Measurements from ENCODE around the gene HPS5.
A peak's percentile ranks its signal among the peaks of the same experiment; 100 is the strongest.
"Not testable (repeated sequence)": the region's sequence is repeated elsewhere in the genome, so short reads cannot be mapped to it uniquely, and the experiment has no call there.

The HPS5 gene

DNA sequence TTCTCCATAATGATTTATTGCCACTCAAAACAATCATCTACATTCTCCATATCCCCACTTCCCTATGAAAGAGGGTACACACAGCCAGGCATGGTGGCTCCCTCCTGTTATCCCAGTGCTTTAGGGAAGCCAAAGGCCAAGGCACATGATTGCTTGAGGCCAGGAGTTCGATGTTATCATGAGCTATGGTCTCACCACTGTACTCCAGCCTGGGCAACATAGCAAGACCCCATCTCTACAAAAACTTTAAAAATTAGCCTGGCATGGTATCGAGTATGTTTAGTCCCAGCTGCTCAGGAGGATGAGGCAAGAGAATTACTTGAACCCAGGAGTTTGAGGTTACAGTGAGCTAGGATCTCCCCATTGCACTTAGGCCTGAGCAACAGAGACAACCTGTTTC, 6.0 kb downstream of the HPS5 start:
- no peak for DNase-seq

- DNase-seq = no peak
These were observed 7.0 kb downstream of the HPS5 start for GRCh38 chr11:18314784-18315523.

GRCh38 chr11:18313965-18314763, 7.8 kb downstream of the HPS5 start:
- no peak for DNase-seq

- no peak for DNase-seq
These were observed 9.1 kb downstream of the HPS5 start for GRCh38 chr11:18312663-18313420.

DNA sequence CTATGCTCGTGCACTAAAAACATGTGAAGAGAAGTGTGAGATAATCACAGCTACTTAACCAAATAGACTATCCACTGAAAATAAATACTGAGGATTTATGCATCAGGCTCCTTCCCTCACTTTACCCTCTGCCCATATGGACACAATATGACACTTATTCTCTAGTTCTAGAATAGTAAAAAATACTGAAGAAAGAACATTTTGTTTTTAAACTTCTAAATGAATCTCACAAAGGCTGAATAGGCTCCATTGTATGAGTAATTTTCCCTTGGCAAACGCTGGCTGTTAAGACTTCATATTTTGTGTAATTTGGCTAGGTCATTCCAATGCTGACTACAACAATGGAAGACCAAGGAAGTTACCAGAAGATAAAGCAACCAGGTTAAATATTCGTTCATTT, 9.9 kb downstream of the HPS5 start:
- no peak for DNase-seq

- no peak for DNase-seq
These were observed 11.1 kb downstream of the HPS5 start for GRCh38 chr11:18310800-18311340.

GRCh38 chr11:18309691-18310090, 12.2 kb downstream of the HPS5 start:
- DNase-seq = no peak

GRCh38 chr11:18308242-18308641, 13.7 kb downstream of the HPS5 start:
- DNase-seq = no peak

DNA sequence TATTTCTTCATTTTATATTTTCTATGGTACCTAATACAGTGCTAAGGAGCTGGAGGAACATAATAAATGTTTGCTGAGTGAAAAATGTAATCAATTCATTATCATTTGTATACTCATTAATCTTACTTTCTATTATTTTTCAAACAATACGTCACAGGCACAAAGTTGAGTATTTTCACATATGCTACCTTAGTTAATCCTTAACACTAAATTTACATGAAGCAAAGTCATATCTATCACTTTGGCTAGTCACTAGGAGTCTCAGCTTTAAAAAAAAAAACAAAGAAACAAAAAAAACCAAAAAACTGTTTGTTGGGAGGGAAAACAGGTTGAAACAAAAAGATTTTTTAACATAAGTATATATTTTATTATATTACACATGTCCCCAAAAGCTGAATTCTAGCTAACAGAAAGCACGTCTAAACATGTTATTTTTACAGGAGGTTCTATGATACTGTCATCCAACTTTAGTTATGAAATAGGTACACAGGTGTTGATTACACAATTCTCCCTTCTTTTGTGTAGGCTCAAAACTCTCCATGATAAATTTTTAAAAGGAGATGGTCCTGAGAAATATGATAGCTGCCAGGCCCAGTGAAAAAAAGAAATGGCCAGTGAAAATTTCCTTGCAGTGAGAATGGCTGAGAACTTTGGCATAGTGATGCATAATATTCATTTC, 14.3 kb downstream of the HPS5 start:
- no peak for DNase-seq

GRCh38 chr11:18304745-18305144, 17.2 kb downstream of the HPS5 start:
- no peak for DNase-seq

DNA sequence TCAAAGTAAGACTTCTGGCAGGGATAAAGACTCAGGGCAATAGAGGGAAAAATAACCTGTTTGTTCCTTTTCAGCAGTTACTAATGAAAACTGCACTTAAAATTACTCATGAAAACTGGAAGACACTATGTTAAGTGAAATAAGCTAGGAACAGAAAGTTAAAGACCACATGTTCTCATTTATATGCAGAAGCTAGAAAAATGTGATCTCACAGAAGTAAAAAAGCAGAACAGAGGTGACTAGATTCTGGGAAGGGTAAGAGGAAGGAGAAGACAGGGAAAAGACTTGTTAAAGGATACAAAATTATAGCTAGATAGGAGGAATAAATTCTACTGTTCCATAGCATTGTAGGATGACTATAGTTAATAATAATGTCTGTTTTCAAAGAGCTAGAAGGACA, 22.2 kb downstream of the HPS5 start:
- DNase-seq = no peak

GRCh38 chr11:18295316-18295715, 26.6 kb downstream of the HPS5 start:
- DNase-seq = no peak

DNA sequence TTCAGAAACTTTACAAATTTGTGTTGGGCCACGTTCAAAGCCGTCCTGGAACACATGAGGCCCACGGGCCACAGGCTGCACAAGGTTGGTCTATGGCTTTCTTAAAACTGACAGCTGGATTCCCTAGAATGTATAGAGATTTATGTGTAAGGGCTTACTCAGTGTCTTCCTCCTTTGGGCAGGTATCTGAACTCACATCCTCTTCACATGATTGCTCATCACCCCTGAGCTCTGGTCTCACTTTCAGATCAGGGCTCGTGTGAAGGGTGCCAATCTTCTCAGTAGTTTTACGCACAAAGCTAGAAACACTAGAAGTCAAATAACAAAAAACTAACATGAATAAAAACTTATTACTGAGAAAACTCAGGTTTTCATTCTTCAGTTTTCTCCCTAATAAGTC, 27.1 kb downstream of the HPS5 start:
- peak; percentile 18 for DNase-seq

GRCh38 chr11:18288911-18289310, 33.0 kb downstream of the HPS5 start:
- no peak for DNase-seq

- no peak for DNase-seq
These were observed 36.1 kb downstream of the HPS5 start for GRCh38 chr11:18285841-18286240.

DNA sequence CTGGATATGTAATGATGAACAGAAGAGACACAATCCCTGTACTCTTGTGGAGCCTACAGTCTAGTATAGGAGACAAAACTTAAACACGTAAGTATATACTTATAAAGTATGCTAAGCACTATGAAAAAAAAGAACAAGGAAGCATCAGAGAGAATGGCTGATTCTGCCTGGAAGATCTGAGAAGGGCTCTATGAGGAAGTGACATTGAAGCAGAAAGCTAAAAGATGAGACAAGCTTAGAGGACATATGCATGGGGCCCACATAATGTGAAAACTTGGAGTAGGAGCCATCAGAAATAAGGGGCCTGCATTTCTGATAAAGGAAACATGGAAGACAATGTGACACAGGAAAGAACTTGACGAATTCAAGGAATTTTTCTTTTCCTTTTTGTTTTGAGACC, 39.3 kb downstream of the HPS5 start:
- DNase-seq = no peak

GRCh38 chr11:18280438-18281045, 41.4 kb downstream of the HPS5 start:
- DNase-seq = no peak

- DNase-seq = no peak
These were observed 44.2 kb downstream of the HPS5 start for GRCh38 chr11:18277565-18278271.

GRCh38 chr11:18271206-18271605, 50.7 kb downstream of the HPS5 start:
- no peak for DNase-seq

GRCh38 chr11:18270102-18270501, 51.8 kb downstream of the HPS5 start:
- no peak for DNase-seq

DNA sequence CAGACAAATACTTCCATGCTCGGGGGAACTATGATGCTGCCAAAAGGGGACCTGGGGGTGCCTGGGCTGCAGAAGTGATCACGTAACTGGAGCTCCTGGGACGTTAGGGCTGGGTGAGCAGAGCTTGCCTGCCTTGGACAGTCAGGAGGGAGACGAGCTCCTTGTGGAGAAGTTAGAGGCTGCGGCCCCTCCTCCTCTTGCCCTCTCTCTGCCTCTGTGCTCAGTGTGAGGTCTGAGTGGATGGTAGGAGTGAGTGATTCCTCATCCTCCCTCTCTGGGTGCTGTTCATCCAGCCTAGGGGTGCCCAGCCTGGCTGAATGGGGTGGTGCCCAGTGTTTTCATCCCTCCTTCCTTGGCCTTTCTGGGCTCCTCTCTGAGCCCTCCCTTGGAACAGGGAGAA, 52.7 kb downstream of the HPS5 start:
- DNase-seq = not testable (repeated sequence)
